ENCODE data around the gene METAP1. TPM values are rescaled to one million over a fixed set of nuclear protein-coding genes. Genes with fewer than 3 reads are reported as not detected.

The METAP1 gene
- total and polyA plus RNA-seq, 7 donors = 17.1 to 36.9 (median 26.4) TPM

DNA sequence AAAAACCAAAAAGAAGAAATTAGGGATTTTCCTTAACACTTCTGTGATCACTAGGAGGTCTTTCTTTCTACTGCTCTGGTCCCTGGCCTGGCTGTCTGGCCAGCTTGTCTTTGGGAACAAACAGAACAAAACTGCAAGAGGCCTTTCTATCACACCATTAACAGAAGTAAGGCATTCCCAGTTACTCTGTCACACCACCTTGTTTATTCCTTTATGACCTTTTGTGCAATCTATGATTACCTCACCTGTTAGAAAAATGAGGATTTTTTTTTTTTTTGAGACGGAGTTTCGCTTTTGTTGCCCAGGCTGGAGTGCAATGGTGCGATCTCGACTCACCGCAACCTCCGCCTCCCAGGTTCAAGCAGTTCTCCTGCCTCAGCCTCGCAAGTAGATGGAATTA, 3.0 kb downstream of the METAP1 start:
- no peak for ATAC-seq
- Histone ChIP-seq H3K36me3 (ENCODE audit: insufficient read depth in 1 of 2, low read depth in 1 of 2) (no peaks in the 10 kb centered on the region), H3K4me1 (peaks cover 18% of the 10 kb centered on the region), H3K27me3 (ENCODE audit: insufficient read depth in 3 of 3, low read length in 2 of 3) (no peaks in the 10 kb centered on the region), H3K9me3 (no peaks in the 10 kb centered on the region), H3K27ac (no peak overlapping the region), H3K4me3 (no peak overlapping the region)
- no peak for DNase-seq
- intact Hi-C loops (cut with DNase I) = loop anchor here in 1 of 2 donors (10.0 kb wide), 1 partner anchor 854 kb away; the partner anchor contains the start of gene STPG2
- TF ChIP-seq, protein P1, sequence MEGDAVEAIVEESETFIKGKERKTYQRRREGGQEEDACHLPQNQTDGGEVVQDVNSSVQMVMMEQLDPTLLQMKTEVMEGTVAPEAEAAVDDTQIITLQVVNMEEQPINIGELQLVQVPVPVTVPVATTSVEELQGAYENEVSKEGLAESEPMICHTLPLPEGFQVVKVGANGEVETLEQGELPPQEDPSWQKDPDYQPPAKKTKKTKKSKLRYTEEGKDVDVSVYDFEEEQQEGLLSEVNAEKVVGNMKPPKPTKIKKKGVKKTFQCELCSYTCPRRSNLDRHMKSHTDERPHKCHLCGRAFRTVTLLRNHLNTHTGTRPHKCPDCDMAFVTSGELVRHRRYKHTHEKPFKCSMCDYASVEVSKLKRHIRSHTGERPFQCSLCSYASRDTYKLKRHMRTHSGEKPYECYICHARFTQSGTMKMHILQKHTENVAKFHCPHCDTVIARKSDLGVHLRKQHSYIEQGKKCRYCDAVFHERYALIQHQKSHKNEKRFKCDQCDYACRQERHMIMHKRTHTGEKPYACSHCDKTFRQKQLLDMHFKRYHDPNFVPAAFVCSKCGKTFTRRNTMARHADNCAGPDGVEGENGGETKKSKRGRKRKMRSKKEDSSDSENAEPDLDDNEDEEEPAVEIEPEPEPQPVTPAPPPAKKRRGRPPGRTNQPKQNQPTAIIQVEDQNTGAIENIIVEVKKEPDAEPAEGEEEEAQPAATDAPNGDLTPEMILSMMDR (IDR thresholded peaks at IDR 0.05) = no peak
- 94 to 96% (median 95%) methylated on average over 7 of the region's 7 CpGs for WGBS, 3 donors

DNA sequence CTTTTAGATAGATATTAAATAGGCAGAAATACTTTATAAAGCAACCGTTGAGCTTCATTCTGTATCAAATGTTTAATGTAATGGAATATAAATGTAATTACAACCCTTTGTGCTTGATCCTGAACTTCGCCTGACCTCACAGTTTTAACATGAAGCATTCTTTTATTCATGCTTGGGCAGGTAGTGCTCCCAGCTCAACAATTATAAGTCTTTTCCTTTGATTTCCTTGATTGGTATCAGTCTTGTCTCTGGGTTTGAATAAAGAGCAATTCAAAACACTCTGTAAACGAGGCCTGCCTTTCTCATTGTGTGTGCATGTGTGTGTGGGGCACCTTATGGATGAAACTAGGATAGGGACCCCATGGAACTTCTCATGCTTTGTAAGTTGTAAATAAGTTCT, 6.8 kb downstream of the METAP1 start:
- Histone ChIP-seq H3K36me3 (ENCODE audit: insufficient read depth in 1 of 2, low read depth in 1 of 2) (no peaks in the 10 kb centered on the region), H3K27ac (no peak overlapping the region), H3K27me3 (ENCODE audit: insufficient read depth in 3 of 3, low read length in 2 of 3) (no peaks in the 10 kb centered on the region), H3K4me1 (peaks cover 11% of the 10 kb centered on the region), H3K9me3 (no peaks in the 10 kb centered on the region), H3K4me3 (no peak overlapping the region)
- intact Hi-C loops (cut with DNase I) = no loop called here
- WGBS, 3 donors = 66 to 70% (median 67%) methylated on average over 3 of the region's 3 CpGs
- DNase-seq (no peak), ATAC-seq (no peak)
- TF ChIP-seq, protein P1 (IDR thresholded peaks at IDR 0.05) = no peak

DNA sequence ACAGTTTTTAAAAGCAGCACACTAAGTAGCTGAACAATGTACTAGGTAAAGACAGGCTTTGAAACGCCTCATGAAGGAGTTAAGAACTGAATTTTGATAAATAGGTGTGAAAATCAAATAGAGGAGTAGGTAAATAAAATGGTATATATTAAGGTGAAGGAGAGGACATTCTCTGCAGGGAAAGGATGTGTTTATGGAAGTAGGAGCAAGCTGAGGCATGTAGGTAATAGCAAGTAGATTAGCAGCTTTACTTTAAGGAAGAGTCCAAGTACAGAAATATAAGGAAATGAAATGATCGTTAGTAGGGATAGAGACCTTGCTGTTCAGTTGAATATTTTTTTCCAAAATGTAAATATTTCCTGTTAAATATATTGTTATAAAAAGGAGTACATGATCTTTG, 12.5 kb downstream of the METAP1 start:
- no peak overlapping the region for H3K27ac ChIP-seq
- no peaks in the 10 kb centered on the region for H3K27me3 ChIP-seq (ENCODE audit: insufficient read depth in 3 of 3, low read length in 2 of 3)
- H3K4me1 ChIP-seq = no peaks in the 10 kb centered on the region
- no peaks in the 10 kb centered on the region for H3K36me3 ChIP-seq (ENCODE audit: insufficient read depth in 1 of 2, low read depth in 1 of 2)
- no peak for ATAC-seq
- WGBS, 3 donors = 87 to 93% (median 89%) methylated on average over 2 of the region's 2 CpGs
- intact Hi-C loops (cut with DNase I) = no loop called here
- TF ChIP-seq, protein P1 (IDR thresholded peaks at IDR 0.05) = no peak
- H3K9me3 ChIP-seq = no peaks in the 10 kb centered on the region
- no peak for DNase-seq
- H3K4me3 ChIP-seq = no peak overlapping the region

DNA sequence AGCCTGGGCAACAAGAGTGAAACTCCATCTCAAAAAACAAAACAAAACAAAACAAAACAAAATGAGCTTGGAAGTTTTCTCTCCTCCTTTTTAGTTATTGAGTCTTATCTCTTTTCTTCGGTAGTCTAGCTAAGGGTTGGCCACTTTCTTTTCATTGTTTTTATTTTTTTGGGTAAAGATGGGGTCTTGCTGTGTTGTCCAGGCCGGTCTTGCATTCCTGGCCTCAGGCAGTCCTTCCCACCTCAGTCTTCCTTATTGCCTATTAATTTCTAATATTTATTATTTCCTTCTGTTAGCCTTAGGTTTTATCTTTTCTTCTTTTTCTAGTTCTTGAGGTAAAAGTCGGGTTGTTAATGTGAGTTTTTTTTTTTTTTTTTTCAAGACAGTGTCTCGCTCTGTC, 16.4 kb downstream of the METAP1 start:
- intact Hi-C loops (cut with DNase I) = loop anchor here in 1 of 2 donors (5.0 kb wide), 1 partner anchor 40 kb away; no protein-coding TSS in a partner anchor
- ATAC-seq = no peak
- TF ChIP-seq, protein P1 (IDR thresholded peaks at IDR 0.05) = no peak
- DNase-seq = no peak
- H3K27me3 ChIP-seq (ENCODE audit: insufficient read depth in 3 of 3, low read length in 2 of 3) = no peaks in the 10 kb centered on the region
- no peak overlapping the region for H3K27ac ChIP-seq
- H3K4me1 ChIP-seq = no peaks in the 10 kb centered on the region
- 75 to 97% (median 95%) methylated on average over 4 of the region's 4 CpGs for WGBS, 3 donors
- no peak overlapping the region for H3K4me3 ChIP-seq
- H3K9me3 ChIP-seq = no peaks in the 10 kb centered on the region
- H3K36me3 ChIP-seq (ENCODE audit: insufficient read depth in 1 of 2, low read depth in 1 of 2) = no peaks in the 10 kb centered on the region

DNA sequence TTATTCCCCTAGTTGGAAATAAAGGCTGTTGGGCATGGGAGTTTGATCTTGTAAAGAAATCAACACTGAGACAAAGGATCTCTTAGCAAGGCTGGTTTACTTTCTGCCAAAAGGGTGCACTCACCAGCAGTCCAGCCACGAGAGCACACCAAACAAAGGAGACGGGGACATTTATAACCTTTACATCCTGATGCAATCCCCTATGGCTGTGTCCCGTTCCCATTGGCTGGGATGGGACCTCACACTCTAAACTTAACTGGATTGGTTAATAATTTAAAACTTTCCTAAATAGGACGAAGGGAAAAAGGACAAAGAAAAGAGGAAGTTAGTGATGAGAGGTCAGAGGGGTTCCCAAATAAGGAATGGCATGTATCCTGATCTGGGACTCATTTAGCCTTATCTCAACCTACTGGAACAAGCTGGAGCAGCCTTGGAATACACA, 17.9 kb downstream of the METAP1 start:
- Histone ChIP-seq H3K9me3 (no peaks in the 10 kb centered on the region), H3K4me3 (no peak overlapping the region), H3K36me3 (ENCODE audit: insufficient read depth in 1 of 2, low read depth in 1 of 2) (no peaks in the 10 kb centered on the region), H3K4me1 (no peaks in the 10 kb centered on the region), H3K27ac (no peak overlapping the region), H3K27me3 (ENCODE audit: insufficient read depth in 3 of 3, low read length in 2 of 3) (no peaks in the 10 kb centered on the region)
- TF ChIP-seq, protein P1 (IDR thresholded peaks at IDR 0.05) = no peak
- DNase-seq (no peak), ATAC-seq (no peak)
- intact Hi-C loops (cut with DNase I) = loop anchor here in 1 of 2 donors (5.0 kb wide), 1 partner anchor 39 kb away; no protein-coding TSS in a partner anchor
- WGBS, 3 donors = 75 to 83% (median 78%) methylated on average over 4 of the region's 4 CpGs
